Mesenchymal stem cell (in vitro differentiated cells and primary cell): Measurements from ENCODE around the gene VWA2.

Experiments
- DNase-seq: peaks from one replicate; pipeline ENCODE4 v3.0.0-alpha.2; 2013
- H2AFZ ChIP-seq: one replicate; pipeline ENCODE4 v1.6.1; 2013; ENCODE audit warnings: low read depth, mild to moderate bottlenecking, control low read depth, inconsistent platforms, low read length, moderate library complexity
- H2AK5ac ChIP-seq: 2 replicates; pipeline ENCODE4 v1.6.1; 2013; ENCODE audit warnings: low read length, moderate library complexity, mild to moderate bottlenecking, inconsistent platforms; ENCODE audit not compliant: severe bottlenecking
- H2BK120ac ChIP-seq: one replicate; pipeline ENCODE4 v1.6.1; 2013; ENCODE audit warnings: low read depth, mild to moderate bottlenecking, inconsistent platforms, low read length, moderate library complexity
- H2BK12ac ChIP-seq, 2 experiments: one replicate each; pipeline ENCODE4 v1.6.1; 2013; ENCODE audit warnings: inconsistent platforms in 2 of 2, low read length in 2 of 2, mild to moderate bottlenecking in 2 of 2, moderate library complexity in 2 of 2, control low read depth in 1 of 2
- H2BK15ac ChIP-seq: one replicate; pipeline ENCODE4 v1.6.1; 2013; ENCODE audit warnings: mild to moderate bottlenecking, low read depth, inconsistent platforms; ENCODE audit not compliant: poor library complexity, severe bottlenecking
- H2BK5ac ChIP-seq: 2 replicates; pipeline ENCODE4 v1.6.1; 2013; ENCODE audit warnings: low read depth, mild to moderate bottlenecking, low read length, control low read depth, inconsistent platforms; ENCODE audit not compliant: poor library complexity, severe bottlenecking
- H3K14ac ChIP-seq, 2 experiments: one replicate each; pipeline ENCODE4 v1.6.1; 2013; ENCODE audit warnings: inconsistent platforms in 2 of 2, low read length in 2 of 2, control low read depth in 1 of 2, mild to moderate bottlenecking in 1 of 2, moderate library complexity in 1 of 2
- H3K18ac ChIP-seq, 2 experiments: one replicate each; pipeline ENCODE4 v1.6.1; 2013; ENCODE audit warnings: inconsistent platforms in 2 of 2, low read length in 2 of 2, control low read depth in 1 of 2, low read depth in 1 of 2, mild to moderate bottlenecking in 1 of 2
- H3K23ac ChIP-seq, 2 experiments: one replicate each; pipeline ENCODE4 v1.6.1; 2013; ENCODE audit warnings: inconsistent platforms in 2 of 2, low read length in 2 of 2, mild to moderate bottlenecking in 2 of 2, moderate library complexity in 2 of 2, control low read depth in 1 of 2
- H3K27ac ChIP-seq: 2 replicates; pipeline ENCODE4 v1.5.1; 2013; ENCODE audit warnings: mild to moderate bottlenecking, moderate library complexity, low read length, control low read depth, inconsistent platforms; ENCODE audit not compliant: poor library complexity, severe bottlenecking
- H3K27me3 ChIP-seq, 2 experiments: 2 replicates each; pipeline versions ENCODE4 v1.6.1 to v1.7.0; 2013; ENCODE audit warnings: low read length in 2 of 2, mild to moderate bottlenecking in 2 of 2, moderate library complexity in 2 of 2, control low read depth in 1 of 2, inconsistent platforms in 1 of 2; ENCODE audit not compliant: control insufficient read depth in 1 of 2, insufficient read depth in 1 of 2
- H3K36me3 ChIP-seq, 2 experiments: 2 replicates each; pipeline versions ENCODE4 v1.6.1 to v1.7.0; 2013; ENCODE audit warnings: low read length in 2 of 2, control low read depth in 1 of 2, inconsistent platforms in 1 of 2, low read depth in 1 of 2, mild to moderate bottlenecking in 1 of 2; ENCODE audit not compliant: insufficient read depth in 2 of 2, control insufficient read depth in 1 of 2
- H3K4ac ChIP-seq, 2 experiments: one replicate each; pipeline ENCODE4 v1.6.1; 2013; ENCODE audit warnings: inconsistent platforms in 2 of 2, low read length in 2 of 2, mild to moderate bottlenecking in 2 of 2, moderate library complexity in 2 of 2, control low read depth in 1 of 2, low read depth in 1 of 2
- H3K4me1 ChIP-seq: 2 replicates; pipeline ENCODE4 v1.6.1; 2013; ENCODE audit warnings: low read depth, low read length, control low read depth; ENCODE audit not compliant: control insufficient read depth, insufficient read depth
- H3K4me2 ChIP-seq: 2 replicates; pipeline ENCODE4 v1.6.1; 2013; ENCODE audit warnings: low read length, mild to moderate bottlenecking, inconsistent platforms; ENCODE audit not compliant: poor library complexity, severe bottlenecking
- H3K4me3 ChIP-seq, 2 experiments: 2 replicates each; pipeline versions ENCODE4 v1.5.1 to v1.7.0; 2013; ENCODE audit warnings: low read length in 2 of 2, mild to moderate bottlenecking in 2 of 2, control low read depth in 1 of 2, low read depth in 1 of 2; ENCODE audit not compliant: insufficient read depth in 1 of 2
- H3K79me1 ChIP-seq: replicated peaks from 2 replicates; pipeline ENCODE4 v1.6.1; 2013; ENCODE audit warnings: mild to moderate bottlenecking, control low read depth, low read length, inconsistent platforms; ENCODE audit not compliant: poor library complexity, severe bottlenecking
- H3K9ac ChIP-seq: 2 replicates; pipeline ENCODE4 v1.7.0; 2013; ENCODE audit warnings: mild to moderate bottlenecking, low read length, moderate library complexity
- H3K9me3 ChIP-seq: 2 replicates; pipeline ENCODE4 v1.7.0; 2013; ENCODE audit warnings: mild to moderate bottlenecking, low read length; ENCODE audit not compliant: control insufficient read depth
- H4K8ac ChIP-seq: one replicate; pipeline ENCODE4 v1.6.1; 2013; ENCODE audit warnings: inconsistent platforms, mild to moderate bottlenecking, low read length, moderate library complexity
- H4K91ac ChIP-seq: one replicate; pipeline ENCODE4 v1.6.1; 2013; ENCODE audit warnings: mild to moderate bottlenecking, low read length, inconsistent platforms
- WGBS: methylation state at CpG from one replicate; pipeline ENCODE4 v1.1.7; 2013; ENCODE audit warnings: mixed read lengths; 5-methylcytosine and 5-hydroxymethylcytosine counted together

Gene VWA2

DNA sequence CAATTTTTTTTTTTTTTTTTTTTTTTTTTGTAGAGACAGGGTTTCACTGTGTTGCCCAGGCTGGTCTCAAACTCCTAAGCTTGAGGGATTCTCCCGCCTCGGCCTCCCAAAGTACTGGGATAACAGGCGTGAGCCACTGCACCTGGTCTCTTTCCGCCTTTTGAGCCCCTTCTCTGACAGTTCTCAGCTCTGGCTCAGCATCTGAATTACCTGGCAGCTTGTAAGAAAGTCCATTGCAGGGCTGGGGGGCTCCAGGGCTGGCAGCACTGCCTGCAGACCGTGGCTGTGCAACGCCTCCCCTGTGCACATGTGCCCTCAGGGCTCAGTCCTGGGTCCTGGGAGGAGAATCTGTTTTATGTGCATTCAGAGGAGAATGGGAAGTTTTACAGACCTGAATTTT lies 37.6 kb downstream of the VWA2 start:
- DNase-seq: no peak
- peaks cover 7% of the 10 kb centered on the region for H3K4me1 ChIP-seq
- no peaks in the 10 kb centered on the region for H3K79me1 ChIP-seq
- no peak overlapping the region for H3K18ac ChIP-seq
- WGBS: 90% methylated on average over 6 of the region's 6 CpGs
- no peak overlapping the region for H3K14ac ChIP-seq
- no peak overlapping the region for H4K8ac ChIP-seq
- no peak overlapping the region for H3K23ac ChIP-seq
- no peak overlapping the region for H3K27ac ChIP-seq
- H3K9ac ChIP-seq: no peak overlapping the region
- peaks cover 12 to 66% of the 10 kb centered on the region in 2 experiments for H3K27me3 ChIP-seq
- no peaks in the 10 kb centered on the region for H3K9me3 ChIP-seq
- H3K4me3 ChIP-seq: no peak overlapping the region
- no peak overlapping the region for H2BK15ac ChIP-seq
- no peak overlapping the region for H2BK12ac ChIP-seq
- H4K91ac ChIP-seq: no peak overlapping the region
- no peaks in the 10 kb centered on the region for H3K36me3 ChIP-seq
- no peak overlapping the region for H3K4ac ChIP-seq
- no peak overlapping the region for H2BK5ac ChIP-seq
- no peak overlapping the region for H2BK120ac ChIP-seq
- H3K4me2 ChIP-seq: no peak overlapping the region
- H2AK5ac ChIP-seq: no peak overlapping the region
- H2AFZ ChIP-seq: no peak overlapping the region

DNA sequence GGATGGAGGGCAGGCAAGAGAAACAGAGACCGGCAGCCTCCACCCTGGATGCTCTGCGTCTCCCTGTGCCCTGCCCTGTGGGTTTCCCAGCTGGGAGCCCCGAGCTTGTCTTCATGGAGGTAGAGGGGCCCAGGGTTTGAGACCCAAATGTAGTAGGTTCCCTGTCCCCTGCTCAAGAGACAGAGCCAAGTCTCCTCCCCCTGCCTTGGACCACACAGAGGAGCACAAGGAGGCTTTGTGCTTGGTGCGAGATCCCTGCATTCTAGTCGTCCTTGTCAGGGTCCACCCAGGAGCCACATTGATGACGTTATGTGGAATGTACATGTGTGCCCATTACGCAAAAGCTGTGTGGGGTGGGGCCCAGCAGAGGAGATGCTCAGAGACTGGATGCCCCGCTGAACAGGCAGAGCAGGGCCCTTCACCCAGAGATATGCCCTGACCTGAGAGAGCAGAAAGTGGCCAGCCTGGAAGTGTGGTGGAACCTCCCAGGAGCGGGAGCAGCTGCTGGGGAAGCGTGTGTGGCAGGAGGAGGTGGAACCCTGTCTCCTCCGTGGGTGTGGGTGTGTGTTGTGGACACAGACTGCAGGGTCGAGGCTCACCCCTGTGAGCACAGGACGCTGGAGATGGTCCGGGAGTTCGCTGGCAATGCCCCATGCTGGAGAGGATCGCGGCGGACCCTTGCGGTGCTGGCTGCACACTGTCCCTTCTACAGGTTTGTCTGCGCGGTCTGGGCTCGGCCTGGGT lies 39.3 kb downstream of the VWA2 start:
- H2BK5ac ChIP-seq: no peak overlapping the region
- H2AFZ ChIP-seq: no peak overlapping the region
- no peak overlapping the region for H3K4me2 ChIP-seq
- H3K27ac ChIP-seq: no peak overlapping the region
- H3K14ac ChIP-seq: no peak overlapping the region
- no peak overlapping the region for H2BK120ac ChIP-seq
- no peak overlapping the region for H3K4ac ChIP-seq
- H2AK5ac ChIP-seq: no peak overlapping the region
- H3K36me3 ChIP-seq: no peaks in the 10 kb centered on the region
- no peak overlapping the region for H3K9ac ChIP-seq
- DNase-seq: no peak
- H4K91ac ChIP-seq: peak overlapping the region; percentile 43
- H3K18ac ChIP-seq: peak overlapping the region in 1 of 2 experiments; percentile 29
- H3K27me3 ChIP-seq: peaks cover 12 to 81% of the 10 kb centered on the region in 2 experiments
- no peak overlapping the region for H3K4me3 ChIP-seq
- no peaks in the 10 kb centered on the region for H3K9me3 ChIP-seq
- H3K4me1 ChIP-seq: no peaks in the 10 kb centered on the region
- 92% methylated on average over 22 of the region's 22 CpGs for WGBS
- no peaks in the 10 kb centered on the region for H3K79me1 ChIP-seq
- H3K23ac ChIP-seq: no peak overlapping the region
- no peak overlapping the region for H2BK15ac ChIP-seq
- H2BK12ac ChIP-seq: peak overlapping the region in 1 of 2 experiments; percentile 41
- no peak overlapping the region for H4K8ac ChIP-seq

DNA sequence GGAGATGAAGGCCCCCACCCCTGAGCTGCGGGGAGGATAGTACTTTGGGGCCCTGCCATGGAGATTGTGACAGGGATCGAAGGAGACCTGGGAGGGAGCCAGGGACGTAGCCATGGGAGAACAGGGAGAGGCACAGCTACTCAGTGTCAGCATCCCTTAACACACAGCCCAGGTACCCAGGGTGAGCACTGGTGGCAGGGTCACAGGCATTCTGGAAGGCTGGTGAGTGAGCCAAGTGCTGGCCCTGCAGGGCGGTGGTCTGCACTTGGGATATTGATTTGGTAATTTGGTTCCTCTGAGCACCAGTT lies 39.8 kb downstream of the VWA2 start:
- 96% methylated on average over 4 of the region's 4 CpGs for WGBS
- Histone ChIP-seq H2AFZ (no peak overlapping the region), H2AK5ac (no peak overlapping the region), H3K4me1 (no peaks in the 10 kb centered on the region), H3K9ac (no peak overlapping the region), H4K8ac (no peak overlapping the region), H2BK12ac (no peak overlapping the region), H3K27ac (no peak overlapping the region), H3K4me2 (no peak overlapping the region), H3K9me3 (no peaks in the 10 kb centered on the region), H2BK5ac (no peak overlapping the region), H4K91ac (no peak overlapping the region), H3K14ac (no peak overlapping the region), H3K27me3 (peaks cover 12 to 86% of the 10 kb centered on the region in 2 experiments), H3K4me3 (no peak overlapping the region), H2BK120ac (no peak overlapping the region), H3K79me1 (no peaks in the 10 kb centered on the region), H3K4ac (no peak overlapping the region), H3K23ac (no peak overlapping the region), H3K18ac (no peak overlapping the region), H3K36me3 (no peaks in the 10 kb centered on the region), H2BK15ac (no peak overlapping the region)
- no peak for DNase-seq

DNA sequence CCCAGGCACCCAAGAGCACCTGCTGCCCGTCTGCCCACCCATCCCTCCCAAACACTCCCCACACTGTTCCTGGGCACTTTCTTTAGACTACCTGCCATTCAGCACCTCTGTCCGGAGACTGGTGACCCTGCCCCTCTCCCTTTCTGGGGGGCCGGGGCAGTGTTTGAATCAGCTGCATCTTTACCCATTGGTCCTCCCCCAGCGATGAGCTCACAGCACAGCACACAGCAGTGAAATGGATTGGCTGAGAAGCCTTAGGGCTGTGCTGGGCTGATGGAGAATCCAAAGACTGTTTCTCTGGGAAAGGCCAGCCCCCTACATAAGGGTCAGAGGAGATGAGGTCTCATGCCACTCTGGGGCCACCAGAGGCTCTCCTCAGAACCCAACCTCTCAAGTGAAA lies 40.2 kb downstream of the VWA2 start:
- Histone ChIP-seq H3K9me3 (no peaks in the 10 kb centered on the region), H2BK15ac (no peak overlapping the region), H4K91ac (no peak overlapping the region), H3K27ac (no peak overlapping the region), H3K18ac (no peak overlapping the region), H4K8ac (no peak overlapping the region), H2BK120ac (no peak overlapping the region), H3K4me1 (no peaks in the 10 kb centered on the region), H2AFZ (no peak overlapping the region), H2BK5ac (no peak overlapping the region), H3K23ac (no peak overlapping the region), H3K4me3 (no peak overlapping the region), H2BK12ac (no peak overlapping the region), H3K79me1 (no peaks in the 10 kb centered on the region), H3K9ac (no peak overlapping the region), H3K14ac (no peak overlapping the region), H3K27me3 (peaks cover 12 to 87% of the 10 kb centered on the region in 2 experiments), H3K36me3 (no peaks in the 10 kb centered on the region), H3K4ac (peak overlapping the region in 1 of 2 experiments; percentile 24), H2AK5ac (no peak overlapping the region), H3K4me2 (no peak overlapping the region)
- DNase-seq: no peak
- WGBS: 100% methylated on average over 3 of the region's 4 CpGs
